Osteocyte (in vitro differentiated cells): ENCODE data around the gene CDH23. TPM values are rescaled to one million over a fixed set of nuclear protein-coding genes. Genes with fewer than 3 reads are reported as not detected.

Source experiments
- DNase-seq: peaks from one replicate; pipeline ENCODE4 v3.0.0; 2021; ENCODE audit warnings: mixed read lengths; ENCODE audit not compliant: unreplicated experiment; ENCODE audit errors: extremely low spot score
- H3K27ac Mint-ChIP-seq: one replicate; pipeline ENCODE4 v1.8.0; 2021; ENCODE audit warnings: mild to moderate bottlenecking, mixed read lengths; ENCODE audit not compliant: unreplicated experiment
- H3K27me3 Mint-ChIP-seq: one replicate; pipeline ENCODE4 v1.8.0; 2021; ENCODE audit warnings: mixed read lengths; ENCODE audit not compliant: unreplicated experiment
- H3K36me3 Mint-ChIP-seq: one replicate; pipeline ENCODE4 v1.8.0; 2021; ENCODE audit warnings: mixed read lengths; ENCODE audit not compliant: unreplicated experiment
- H3K4me1 Mint-ChIP-seq: one replicate; pipeline ENCODE4 v1.8.0; 2021; ENCODE audit warnings: mixed read lengths; ENCODE audit not compliant: unreplicated experiment
- H3K4me3 Mint-ChIP-seq: one replicate; pipeline ENCODE4 v1.8.0; 2021; ENCODE audit warnings: mild to moderate bottlenecking, moderate library complexity, mixed read lengths; ENCODE audit not compliant: unreplicated experiment
- H3K9me3 Mint-ChIP-seq: one replicate; pipeline ENCODE4 v1.8.0; 2021; ENCODE audit warnings: mixed read lengths; ENCODE audit not compliant: unreplicated experiment
- total RNA-seq: library from RNA; stranded (reverse); gene quantifications from 2 replicates; pipeline ENCODE4 v1.2.1, GENCODE V29; 2021
- TF ChIP-seq, protein P1 (sequence below): fragments of 200-600 bp; sonication (generic); IDR thresholded peaks from 2 replicates; pipeline ENCODE4 v1.5.0; 2021; ENCODE audit warnings: antibody characterized with exemption, mild to moderate bottlenecking, moderate library complexity

The CDH23 gene
- total RNA-seq, 1 donor from 2014 or later, result not detected

DNA sequence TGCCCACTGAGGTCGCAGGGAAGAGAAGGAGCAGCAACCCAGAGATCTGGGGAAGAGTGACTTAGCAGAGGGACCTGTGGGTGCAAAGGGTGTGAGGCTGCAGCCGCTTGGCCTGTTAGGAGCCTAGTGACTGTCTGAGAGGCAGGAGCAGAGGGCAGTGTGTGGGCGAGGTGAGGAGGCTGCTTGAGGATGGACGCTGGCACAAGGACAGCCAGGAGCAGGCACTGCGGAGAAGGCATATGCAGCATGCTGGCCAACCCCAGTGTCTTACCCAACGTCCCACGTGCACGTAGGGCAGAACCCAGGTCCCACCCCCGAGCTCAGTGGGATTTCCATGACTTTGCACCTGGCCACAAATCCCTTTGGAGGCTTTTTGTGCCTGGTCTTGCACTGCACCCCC, 268.7 kb downstream of the CDH23 start:
- Mint-ChIP-seq H3K9me3 (no peaks in the 10 kb centered on the region), H3K27me3 (peaks cover 46% of the 10 kb centered on the region), H3K4me3 (no peak overlapping the region), H3K27ac (no peak overlapping the region), H3K36me3 (no peaks in the 10 kb centered on the region), H3K4me1 (no peaks in the 10 kb centered on the region)
- DNase-seq, result no peak
- TF ChIP-seq, protein P1, sequence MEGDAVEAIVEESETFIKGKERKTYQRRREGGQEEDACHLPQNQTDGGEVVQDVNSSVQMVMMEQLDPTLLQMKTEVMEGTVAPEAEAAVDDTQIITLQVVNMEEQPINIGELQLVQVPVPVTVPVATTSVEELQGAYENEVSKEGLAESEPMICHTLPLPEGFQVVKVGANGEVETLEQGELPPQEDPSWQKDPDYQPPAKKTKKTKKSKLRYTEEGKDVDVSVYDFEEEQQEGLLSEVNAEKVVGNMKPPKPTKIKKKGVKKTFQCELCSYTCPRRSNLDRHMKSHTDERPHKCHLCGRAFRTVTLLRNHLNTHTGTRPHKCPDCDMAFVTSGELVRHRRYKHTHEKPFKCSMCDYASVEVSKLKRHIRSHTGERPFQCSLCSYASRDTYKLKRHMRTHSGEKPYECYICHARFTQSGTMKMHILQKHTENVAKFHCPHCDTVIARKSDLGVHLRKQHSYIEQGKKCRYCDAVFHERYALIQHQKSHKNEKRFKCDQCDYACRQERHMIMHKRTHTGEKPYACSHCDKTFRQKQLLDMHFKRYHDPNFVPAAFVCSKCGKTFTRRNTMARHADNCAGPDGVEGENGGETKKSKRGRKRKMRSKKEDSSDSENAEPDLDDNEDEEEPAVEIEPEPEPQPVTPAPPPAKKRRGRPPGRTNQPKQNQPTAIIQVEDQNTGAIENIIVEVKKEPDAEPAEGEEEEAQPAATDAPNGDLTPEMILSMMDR, result no peak

DNA sequence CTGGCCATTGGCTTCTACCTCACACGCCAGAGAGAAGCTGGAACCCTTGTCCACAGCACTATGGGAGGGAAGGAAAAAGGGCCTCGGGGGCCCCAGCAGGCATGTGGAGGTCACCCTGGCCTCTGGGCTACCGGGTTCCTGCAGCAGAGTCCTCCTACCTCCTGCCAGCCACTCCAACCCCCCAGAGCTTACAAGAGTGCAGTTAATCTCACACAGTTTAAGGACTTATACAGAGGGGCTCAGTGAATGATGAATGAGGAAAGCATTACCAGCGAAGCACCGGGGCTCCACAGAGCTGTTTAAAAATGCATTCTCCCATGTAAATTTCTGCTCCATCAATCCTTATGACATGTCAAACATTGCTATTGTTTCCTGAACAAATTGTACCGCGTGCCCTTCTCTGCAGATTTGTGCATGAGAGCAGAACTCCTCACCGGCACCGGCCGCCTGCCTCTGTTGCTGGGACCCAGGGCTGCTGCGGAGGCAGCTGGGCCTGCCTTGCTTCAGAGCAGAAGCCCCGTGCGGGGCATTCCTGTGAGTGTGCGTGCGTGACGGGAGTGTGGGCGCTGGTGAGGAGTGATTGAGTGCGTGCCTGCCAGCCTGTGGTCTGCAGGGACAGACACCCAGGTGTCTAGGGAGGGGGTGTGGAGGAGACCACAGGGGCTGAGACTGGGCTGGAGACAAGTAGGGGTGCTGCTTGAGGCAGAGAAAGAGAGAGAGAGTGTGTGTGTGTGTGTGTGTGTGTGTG, 270.1 kb downstream of the CDH23 start:
- H3K36me3 Mint-ChIP-seq, result no peaks in the 10 kb centered on the region
- H3K4me3 Mint-ChIP-seq, result no peak overlapping the region
- no peak overlapping the region for H3K27ac Mint-ChIP-seq

DNA sequence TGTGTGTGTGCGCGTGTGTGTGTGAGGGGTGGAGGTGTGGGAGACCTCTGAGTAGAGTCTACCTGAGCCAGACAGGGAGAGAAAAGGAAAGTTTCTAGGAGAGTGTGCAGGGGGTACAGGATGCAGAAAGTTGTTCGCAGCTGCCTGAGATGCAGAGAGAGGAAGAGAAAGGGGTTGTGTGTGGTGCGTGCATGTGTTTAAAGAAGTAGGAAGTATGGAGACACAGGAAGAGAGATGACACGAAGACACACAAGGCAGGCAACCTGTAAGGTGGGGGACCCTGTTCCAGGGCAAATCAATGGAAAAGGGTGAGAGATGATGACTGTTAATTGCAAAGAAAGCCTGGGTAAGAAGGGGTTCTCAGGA, 270.6 kb downstream of the CDH23 start:
- TF ChIP-seq, protein P1, result no peak
- H3K9me3 Mint-ChIP-seq, result no peaks in the 10 kb centered on the region
- DNase-seq, result no peak
- no peak overlapping the region for H3K4me3 Mint-ChIP-seq
- peaks cover 37% of the 10 kb centered on the region for H3K27me3 Mint-ChIP-seq
- H3K4me1 Mint-ChIP-seq, result no peaks in the 10 kb centered on the region
- no peak overlapping the region for H3K27ac Mint-ChIP-seq
- no peaks in the 10 kb centered on the region for H3K36me3 Mint-ChIP-seq

More for the DNA sequence above, 270.1 kb downstream of the CDH23 start:
- Mint-ChIP-seq H3K9me3 (no peaks in the 10 kb centered on the region), H3K27me3 (peaks cover 41% of the 10 kb centered on the region), H3K4me1 (no peaks in the 10 kb centered on the region)
- DNase-seq, result no peak
- TF ChIP-seq, protein P1, result no peak

DNA sequence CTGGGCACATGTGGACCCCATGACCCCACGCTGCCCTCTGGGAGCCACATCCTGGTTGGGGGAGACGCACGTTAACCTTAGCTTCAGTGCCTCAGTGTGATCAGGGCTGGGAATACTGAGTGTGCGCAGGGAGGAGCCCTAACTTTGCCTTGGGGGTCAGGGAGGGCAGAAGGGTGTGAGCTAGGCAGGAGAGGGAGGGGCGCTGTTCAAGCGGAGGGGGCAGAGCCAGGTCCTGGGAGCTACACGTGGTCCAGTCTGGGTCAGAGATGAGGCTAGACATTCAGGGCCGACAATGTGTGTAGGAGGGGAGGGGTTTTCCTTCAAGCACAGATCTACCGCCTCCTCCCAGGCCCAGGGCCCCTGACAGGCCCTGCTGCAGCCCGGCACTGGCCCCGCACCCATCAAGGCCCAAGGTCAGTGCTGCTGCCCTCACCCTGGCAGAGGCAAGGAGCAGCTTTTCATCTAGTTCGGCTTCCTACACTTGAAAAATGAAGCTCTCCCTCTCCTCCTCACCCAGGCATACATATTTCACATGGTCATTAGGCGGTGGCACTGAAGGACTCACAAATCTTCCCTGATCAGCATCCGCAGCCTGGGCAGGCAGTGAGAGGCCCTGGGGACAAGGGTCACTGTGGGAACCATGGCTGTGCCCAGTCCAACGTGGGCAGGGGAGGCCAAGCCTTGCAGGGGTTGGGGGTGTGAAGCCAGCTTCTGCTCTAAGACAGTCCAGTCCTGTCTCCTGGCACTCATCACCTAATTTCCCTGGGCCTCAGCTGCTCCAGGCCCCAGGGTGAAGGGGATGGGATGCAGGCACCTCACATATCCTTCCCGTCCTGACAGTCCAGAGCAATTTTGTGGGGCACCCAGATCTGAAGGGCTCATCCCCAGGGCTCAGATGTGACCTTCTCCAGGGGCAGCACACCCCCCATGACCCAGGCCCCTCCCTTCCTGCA, 275.6 kb downstream of the CDH23 start:
- H3K27me3 Mint-ChIP-seq, result peaks cover 19% of the 10 kb centered on the region
- TF ChIP-seq, protein P1, result no peak
- H3K27ac Mint-ChIP-seq, result no peak overlapping the region
- no peaks in the 10 kb centered on the region for H3K4me1 Mint-ChIP-seq
- no peak for DNase-seq
- H3K9me3 Mint-ChIP-seq, result no peaks in the 10 kb centered on the region
- no peaks in the 10 kb centered on the region for H3K36me3 Mint-ChIP-seq
- no peak overlapping the region for H3K4me3 Mint-ChIP-seq
